ENCODE measurements around the gene RSPH4A.
"Not testable (repeated sequence)": the region's sequence is repeated elsewhere in the genome, so short reads cannot be mapped to it uniquely, and the experiment has no call there.

GRCh38 chr6:116604868-116605267 is 11.4 kb upstream of the RSPH4A start:
- not testable (repeated sequence) for TF ChIP-seq USF2 (IDR thresholded peaks at IDR 0.05; ENCODE audit: low read depth, low read length); CTCF (conservative IDR thresholded peaks at IDR 0.05; ENCODE audit: low read depth, low read length)

All from IMR-90 (cell line).